Measurements from ENCODE around the gene CCDC159. TPM values are rescaled to one million over a fixed set of nuclear protein-coding genes. Genes with fewer than 3 reads are reported as not detected.
"Not testable (repeated sequence)": the region's sequence is repeated elsewhere in the genome, so short reads cannot be mapped to it uniquely, and the experiment has no call there.

Gene CCDC159
- 17.5 TPM for polyA plus RNA-seq (2012; ENCODE audit: insufficient read depth, insufficient read length, low read depth)

DNA sequence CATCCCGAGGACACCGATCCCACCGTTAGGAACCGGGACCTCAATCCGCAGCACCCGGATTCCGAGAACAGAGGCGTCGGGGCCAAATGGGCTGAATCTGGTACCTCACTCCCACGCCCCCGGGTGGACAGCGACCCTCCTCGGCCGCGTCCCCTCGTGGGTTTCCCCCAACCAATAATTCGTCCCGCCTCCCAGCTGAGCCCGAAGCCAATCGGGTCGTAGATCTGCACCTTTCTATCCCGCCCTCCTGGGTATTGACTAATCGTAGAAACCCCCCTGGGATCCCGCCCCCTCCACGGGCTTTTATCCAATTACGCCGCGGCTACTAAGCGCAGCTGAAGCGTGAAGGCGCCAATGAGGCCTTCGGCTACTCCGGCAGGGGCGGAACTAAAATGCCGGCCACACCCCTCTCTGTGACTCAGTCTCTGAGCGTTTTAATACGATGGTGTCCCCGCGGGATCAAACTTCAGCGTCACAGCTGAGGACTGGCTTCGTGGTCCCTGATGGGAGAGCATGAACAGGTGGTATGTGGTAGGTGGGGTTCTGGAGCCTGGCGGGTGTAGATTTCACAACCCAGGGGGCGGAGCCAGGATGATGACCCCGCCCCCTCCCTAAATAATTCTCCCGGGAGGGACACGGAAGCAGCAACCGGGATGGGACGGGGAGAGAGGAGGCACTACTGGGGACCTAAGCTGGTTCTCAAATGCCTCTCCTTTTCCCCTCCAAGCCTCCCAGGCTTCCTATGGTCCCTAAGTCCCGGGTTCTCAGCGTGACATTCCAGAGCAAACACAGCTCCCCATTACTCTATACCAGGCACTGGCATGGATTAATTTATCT, at the start of gene CCDC159, which contains the start of gene TMEM205:
CCDC159 (plus strand) TSS at position 416 of the 837 bp plus-strand sequence; CDS start at position 504, 88 bp downstream.
TMEM205 (minus strand) TSS at position 165 of the 837 bp plus-strand sequence. CDS start 649 bp downstream, outside the sequence.
- H3K27me3 ChIP-seq, result no peaks in the 10 kb centered on the region
- peak; percentile 99 for DNase-seq
- no peaks in the 10 kb centered on the region; the same call in 1 of the 2 replicates for H3K4me1 ChIP-seq
- peak within 1 kb of the TSS; percentile 88 for H3K4me3 ChIP-seq (ENCODE audit: low read depth, low read length)
- peak; percentile 24 for TF ChIP-seq CTCF (IDR thresholded peaks at IDR 0.05; ENCODE audit: low read depth, low read length)
- no peaks in the 10 kb centered on the region for H3K9me3 ChIP-seq
- peaks cover 4% of the 10 kb centered on the region; the same call in 1 of the 2 replicates for H3K36me3 ChIP-seq

DNA sequence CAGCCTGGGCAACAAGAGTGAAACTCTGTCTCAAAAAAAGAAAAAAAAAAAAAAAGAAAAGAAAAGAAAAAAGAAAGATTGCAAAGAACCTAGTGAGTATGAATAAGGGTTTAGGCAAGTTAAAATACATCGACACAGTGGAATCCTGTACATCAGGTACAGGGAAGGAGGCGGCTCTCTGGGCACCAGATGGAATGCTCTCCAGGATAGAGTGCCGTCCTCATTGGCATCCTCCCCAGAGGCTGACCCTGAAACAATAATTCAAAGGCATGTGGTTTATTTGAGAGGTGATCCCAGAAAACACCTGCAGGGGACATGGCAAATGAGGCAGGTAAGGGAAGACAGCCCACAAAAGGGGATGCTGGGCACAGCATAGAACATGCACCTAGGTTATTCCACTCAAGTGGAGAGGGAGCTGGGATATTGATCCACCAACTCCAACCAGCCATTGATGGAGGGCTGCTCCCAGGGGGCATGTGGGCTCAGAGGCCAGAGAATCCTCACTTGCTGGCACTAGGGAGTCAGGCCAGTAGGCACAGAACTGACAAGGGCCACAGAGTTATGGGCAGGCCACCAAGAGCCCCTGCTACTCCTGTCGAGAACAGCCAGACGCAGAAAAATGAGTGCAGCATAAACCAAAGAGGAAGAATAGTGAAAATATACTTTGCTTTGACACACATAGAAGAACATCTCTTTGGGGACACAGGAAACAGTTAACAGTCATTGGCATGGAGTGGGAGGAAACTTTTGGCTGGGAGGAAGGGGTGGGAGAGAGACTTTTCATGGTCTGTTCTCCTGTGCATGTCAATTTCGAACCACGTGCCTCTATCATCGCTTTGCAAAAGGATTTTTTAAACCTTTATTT, 46.1 kb upstream of the CCDC159 start:
- Histone ChIP-seq H3K9me3 (no peaks in the 10 kb centered on the region), H3K27me3 (no peaks in the 10 kb centered on the region), H3K4me1 (no peaks in the 10 kb centered on the region), H3K4me3 (ENCODE audit: low read depth, low read length) (no peak overlapping the region), H3K36me3 (no peaks in the 10 kb centered on the region)
- TF ChIP-seq CTCF (IDR thresholded peaks at IDR 0.05; ENCODE audit: low read depth, low read length), result no peak
- no peak for DNase-seq

- Histone ChIP-seq H3K36me3 (no peaks in the 10 kb centered on the region), H3K9me3 (no peaks in the 10 kb centered on the region)
- no peak for TF ChIP-seq CTCF (IDR thresholded peaks at IDR 0.05; ENCODE audit: low read depth, low read length)
These were observed 45.6 kb upstream of the CCDC159 start for GRCh38 chr19:11300811-11301120.

GRCh38 chr19:11304936-11305335, 41.4 kb upstream of the CCDC159 start:
- no peak for TF ChIP-seq CTCF (IDR thresholded peaks at IDR 0.05; ENCODE audit: low read depth, low read length)
- Histone ChIP-seq H3K4me1 (no peaks in the 10 kb centered on the region), H3K36me3 (no peaks in the 10 kb centered on the region), H3K4me3 (ENCODE audit: low read depth, low read length) (no peak overlapping the region), H3K27me3 (no peaks in the 10 kb centered on the region), H3K9me3 (no peaks in the 10 kb centered on the region)
- DNase-seq, result no peak

More at GRCh38 chr19:11300811-11301120, 45.6 kb upstream of the CCDC159 start:
- Histone ChIP-seq H3K4me3 (ENCODE audit: low read depth, low read length) (no peak overlapping the region), H3K27me3 (no peaks in the 10 kb centered on the region), H3K4me1 (no peaks in the 10 kb centered on the region)
- no peak for DNase-seq

DNA sequence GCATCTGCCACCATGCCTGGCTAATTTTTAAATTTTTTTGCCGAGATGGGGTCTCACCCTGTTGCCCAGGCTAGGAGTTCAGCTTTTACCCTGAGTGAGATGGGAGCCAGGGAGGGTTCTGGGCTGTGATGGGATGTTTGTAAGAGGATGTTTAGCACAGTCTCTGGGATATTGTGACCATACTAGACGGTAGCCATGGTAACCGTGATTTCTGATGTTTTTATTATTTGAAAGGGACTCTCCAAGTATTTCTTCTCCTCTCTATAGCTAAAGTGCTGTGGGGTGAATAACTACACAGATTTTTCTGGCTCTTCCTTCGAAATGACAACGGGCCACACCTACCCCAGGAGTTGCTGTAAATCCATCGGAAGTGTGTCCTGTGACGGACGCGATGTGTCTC, 40.0 kb upstream of the CCDC159 start:
- DNase-seq, result no peak
- H3K4me1 ChIP-seq, result no peaks in the 10 kb centered on the region
- no peak overlapping the region for H3K4me3 ChIP-seq (ENCODE audit: low read depth, low read length)
- no peak for TF ChIP-seq CTCF (IDR thresholded peaks at IDR 0.05; ENCODE audit: low read depth, low read length)
- no peaks in the 10 kb centered on the region for H3K9me3 ChIP-seq
- no peaks in the 10 kb centered on the region for H3K27me3 ChIP-seq
- no peaks in the 10 kb centered on the region for H3K36me3 ChIP-seq

GRCh38 chr19:11320278-11320995, 25.9 kb upstream of the CCDC159 start:
- not testable (repeated sequence) for H3K27me3 ChIP-seq; H3K36me3 ChIP-seq; DNase-seq; H3K9me3 ChIP-seq; H3K4me3 ChIP-seq (ENCODE audit: low read depth, low read length)
- peaks cover 10% of the 10 kb centered on the region for H3K4me1 ChIP-seq
